BJ (cell line): ENCODE measurements around the gene STX5. TPM values are rescaled to one million over a fixed set of nuclear protein-coding genes. Genes with fewer than 3 reads are reported as not detected.
"Not testable (repeated sequence)": the region's sequence is repeated elsewhere in the genome, so short reads cannot be mapped to it uniquely, and the experiment has no call there.

Experiments used
- CTCF ChIA-PET: fragments of 350-600 bp; formaldehyde crosslinking; extraction: SDS; loops from one replicate; lab custom pipeline; 2021; ENCODE audit warnings: antibody characterized with exemption, inconsistent platforms; lab: Yijun Ruan, JAX
- POLR2A ChIA-PET: fragments of 300-600 bp; sonication (Branson Sonifier 250); formaldehyde crosslinking; extraction: SDS; loops from one replicate; lab custom pipeline; 2021; ENCODE audit warnings: antibody characterized with exemption; lab: Charles Lee
- DNase-seq: peaks from one replicate; pipeline ENCODE4 v3.0.0-alpha.2; 2011; ENCODE audit warnings: low read depth
- H3K27me3 ChIP-seq: 2 replicates; pipeline ENCODE4 v1.6.0; 2011; ENCODE audit warnings: low read length; ENCODE audit not compliant: control insufficient read depth, insufficient read depth
- H3K36me3 ChIP-seq: 2 replicates; pipeline ENCODE4 v1.5.1; 2011; ENCODE audit warnings: low read length; ENCODE audit not compliant: control insufficient read depth, insufficient read depth
- H3K4me3 ChIP-seq: 2 replicates; pipeline ENCODE4 v1.5.1; 2011; ENCODE audit warnings: low read depth, mild to moderate bottlenecking, control low read depth, low read length
- CTCF ChIP-seq: IDR thresholded peaks from 2 replicates; pipeline ENCODE4 v1.5.1; 2011; ENCODE audit warnings: low read depth, mild to moderate bottlenecking, control low read depth, inconsistent platforms, low read length, moderate library complexity; ENCODE audit not compliant: insufficient read depth
- polyA plus RNA-seq: library from polyadenylated mRNA; depleted of rRNA; stranded (reverse); fragments of >200 nt; gene quantifications from 2 replicates; pipeline ENCODE4 v1.2.3, GENCODE V29; 2011

The STX5 gene
- polyA plus RNA-seq, 1 experiment, result 76.6 TPM

- Histone ChIP-seq H3K4me3 (no peak overlapping the region), H3K27me3 (no peaks in the 10 kb centered on the region), H3K36me3 (no peaks in the 10 kb centered on the region)
- TF ChIP-seq CTCF, result no peak
- POLR2A ChIA-PET, result no interaction called here
- CTCF ChIA-PET, result no interaction called here
- DNase-seq, result no peak
Observed at GRCh38 chr11:62876712-62877111, 44.9 kb upstream of the STX5 start.

- no peak for DNase-seq
- CTCF ChIA-PET, result interaction anchor here (0.7 to 3.5 kb wide), 5 partner anchors 13 to 563 kb away, joined by 3 to 13 read pairs (median 3); partner anchors contain the start of gene TMEM179B
- POLR2A ChIA-PET, result no interaction called here
- no peak for TF ChIP-seq CTCF
- Histone ChIP-seq H3K4me3 (no peak overlapping the region), H3K36me3 (no peaks in the 10 kb centered on the region), H3K27me3 (no peaks in the 10 kb centered on the region)
Observed at GRCh38 chr11:62875698-62876478, 44.0 kb upstream of the STX5 start.

GRCh38 chr11:62874851-62875250, 43.0 kb upstream of the STX5 start:
- no peak for TF ChIP-seq CTCF
- no peak overlapping the region for H3K4me3 ChIP-seq
- ChIA-PET POLR2A (no interaction called here), CTCF (interaction anchor here (1.1 to 3.5 kb wide), 3 partner anchors 88 to 562 kb away, joined by 3 to 13 read pairs (median 3); partner anchors contain the start of gene TMEM179B)
- H3K36me3 ChIP-seq, result no peaks in the 10 kb centered on the region
- H3K27me3 ChIP-seq, result no peaks in the 10 kb centered on the region
- DNase-seq, result no peak

- no peak for TF ChIP-seq CTCF
- CTCF ChIA-PET, result interaction anchor here (1.1 to 5.7 kb wide), 4 partner anchors 9 to 79 kb away, joined by 3 to 76 read pairs (median 6); partner anchors contain the start of gene TMEM179B
- POLR2A ChIA-PET, result interaction anchor here (0.6 kb wide), 1 partner anchor 186 kb away, joined by 7 read pairs; no protein-coding TSS in a partner anchor
- H3K27me3 ChIP-seq, result no peaks in the 10 kb centered on the region
- no peak overlapping the region for H3K4me3 ChIP-seq
- H3K36me3 ChIP-seq, result no peaks in the 10 kb centered on the region
- no peak for DNase-seq
Observed at GRCh38 chr11:62865635-62866034, 33.8 kb upstream of the STX5 start.

- Histone ChIP-seq H3K27me3 (no peaks in the 10 kb centered on the region), H3K36me3 (no peaks in the 10 kb centered on the region), H3K4me3 (no peak overlapping the region)
- ChIA-PET CTCF (interaction anchor here (1.0 to 5.7 kb wide), 11 partner anchors 8 to 467 kb away, joined by 3 to 76 read pairs (median 3); partner anchors contain the start of genes SLC3A2 and TMEM179B), POLR2A (no interaction called here)
- DNase-seq, result no peak
- TF ChIP-seq CTCF, result no peak
Observed at GRCh38 chr11:62863687-62864335, 32.0 kb upstream of the STX5 start.

- ChIA-PET POLR2A (interaction anchor here (0.6 kb wide), 1 partner anchor 229 kb away, joined by 9 read pairs; no protein-coding TSS in a partner anchor), CTCF (interaction anchor here (0.6 to 5.7 kb wide), 5 partner anchors 20 to 374 kb away, joined by 3 to 76 read pairs (median 5); partner anchors contain the start of genes SLC3A2 and TMEM179B)
- not testable (repeated sequence) for H3K4me3 ChIP-seq
Observed at GRCh38 chr11:62861564-62862192, 29.8 kb upstream of the STX5 start.

More at GRCh38 chr11:62861564-62862192, 29.8 kb upstream of the STX5 start:
- DNase-seq, H3K27me3 ChIP-seq, H3K36me3 ChIP-seq: not testable (repeated sequence)
